ENCODE measurements around the gene ROBO4.

ROBO4 gene

GRCh38 chr11:124918950-124919349 is 21.3 kb upstream of the ROBO4 start, which contains the start of gene HEPN1:
TSS of gene HEPN1 (plus strand) at chr11:124919250.
- DNase-seq (ENCODE audit: low spot score): no peak

- DNase-seq (ENCODE audit: low spot score): no peak
Observed at GRCh38 chr11:124917115-124917637, 19.5 kb upstream of the ROBO4 start.

GRCh38 chr11:124916370-124916710 is 18.7 kb upstream of the ROBO4 start:
- DNase-seq (ENCODE audit: low spot score): no peak

GRCh38 chr11:124915541-124916369 is 18.1 kb upstream of the ROBO4 start:
- DNase-seq (ENCODE audit: low spot score): no peak

- DNase-seq (ENCODE audit: low spot score): no peak
Observed at GRCh38 chr11:124902616-124903015, 5.0 kb upstream of the ROBO4 start.

- no peak for DNase-seq (ENCODE audit: low spot score)
Observed at GRCh38 chr11:124900464-124900863, 2.8 kb upstream of the ROBO4 start.

- no peak for DNase-seq (ENCODE audit: low spot score)
Observed at GRCh38 chr11:124899383-124900145, 1.9 kb upstream of the ROBO4 start.

- no peak for DNase-seq (ENCODE audit: low spot score)
Observed at GRCh38 chr11:124898711-124899110, 1.0 kb upstream of the ROBO4 start.

- no peak for DNase-seq (ENCODE audit: low spot score)
Observed at GRCh38 chr11:124898263-124898680, 607 bp upstream of the ROBO4 start.

GRCh38 chr11:124896821-124897391 is 759 bp downstream of the ROBO4 start:
- no peak for DNase-seq (ENCODE audit: low spot score)

GRCh38 chr11:124896071-124896750 is 1.5 kb downstream of the ROBO4 start:
- no peak for DNase-seq (ENCODE audit: low spot score)

- no peak for DNase-seq (ENCODE audit: low spot score)
Observed at GRCh38 chr11:124895471-124895971, 2.1 kb downstream of the ROBO4 start.

GRCh38 chr11:124894606-124895430 is 2.8 kb downstream of the ROBO4 start:
- DNase-seq (ENCODE audit: low spot score): no peak

GRCh38 chr11:124893781-124894401 is 3.8 kb downstream of the ROBO4 start:
- no peak for DNase-seq (ENCODE audit: low spot score)

- no peak for DNase-seq (ENCODE audit: low spot score)
Observed at GRCh38 chr11:124892750-124893454, 4.8 kb downstream of the ROBO4 start.

GRCh38 chr11:124892146-124892545 is 5.5 kb downstream of the ROBO4 start:
- no peak for DNase-seq (ENCODE audit: low spot score)

GRCh38 chr11:124891373-124891861 is 6.2 kb downstream of the ROBO4 start:
- no peak for DNase-seq (ENCODE audit: low spot score)

GRCh38 chr11:124890683-124891372 is 6.8 kb downstream of the ROBO4 start:
- DNase-seq (ENCODE audit: low spot score): no peak

- DNase-seq (ENCODE audit: low spot score): no peak
Observed at GRCh38 chr11:124890151-124890550, 7.5 kb downstream of the ROBO4 start.
